B cell (primary cell): ENCODE measurements around the gene CDC42BPB. TPM values are rescaled to one million over a fixed set of nuclear protein-coding genes. Genes with fewer than 3 reads are reported as not detected.

Source experiments
- ATAC-seq: fragments of 200-7000 bp; cut with Tn5 transposase; one replicate; pipeline ENCODE4 v1.10.0; 2021; ENCODE audit warnings: low read depth, mild to moderate bottlenecking, moderate number of reproducible peaks, moderate library complexity
- CTCF ChIA-PET: fragments of 350-600 bp; sonication (Branson Sonifier 250); formaldehyde crosslinking; loops from one replicate; lab custom pipeline; 2021; ENCODE audit warnings: antibody characterized with exemption, inconsistent platforms; lab: Charles Lee
- POLR2A ChIA-PET: fragments of 350-600 bp; sonication (Branson Sonifier 250); formaldehyde crosslinking; loops from one replicate; lab custom pipeline; 2021; ENCODE audit warnings: antibody characterized with exemption; lab: Charles Lee
- DNase-seq: peaks from one replicate; pipeline ENCODE4 v3.0.0; 2013
- H2AFZ ChIP-seq: 2 replicates; pipeline ENCODE4 v1.6.1; 2012; ENCODE audit warnings: mild to moderate bottlenecking, low read depth, low read length; ENCODE audit not compliant: insufficient read depth, poor library complexity, severe bottlenecking
- H3K27ac ChIP-seq, 2 donors: 1 replicate in 1 of 2; 2 replicates in 1 of 2; pipeline ENCODE4 v1.5.1; 2012 to 2013; ENCODE audit warnings: low read length in 2 of 2, mild to moderate bottlenecking in 2 of 2, moderate library complexity in 1 of 2
- H3K27me3 ChIP-seq, 4 experiments: fragments of 200-600 bp in 1 of 4; sonication (generic) in 1 of 4; replicated peaks in 1 of 4; 1 replicate in 2 of 4; 2 replicates in 2 of 4; pipeline versions ENCODE4 v1.6.1 to v1.7.0; 2013 to 2016; ENCODE audit warnings: low read length in 3 of 4, mild to moderate bottlenecking in 2 of 4, mixed read lengths in 1 of 4, moderate library complexity in 1 of 4; ENCODE audit not compliant: insufficient read depth in 4 of 4, control insufficient read depth in 3 of 4; ENCODE audit errors: control extremely low read depth in 1 of 4
- H3K36me3 ChIP-seq, 2 experiments: replicated peaks in 1 of 2; 1 replicate in 1 of 2; 2 replicates in 1 of 2; pipeline versions ENCODE4 v1.6.1 to v1.7.1; 2013; ENCODE audit warnings: low read length in 1 of 2; ENCODE audit not compliant: insufficient read depth in 2 of 2, control insufficient read depth in 1 of 2; ENCODE audit errors: control extremely low read depth in 1 of 2, extremely low read depth in 1 of 2
- H3K4me1 ChIP-seq, 2 donors: fragments of 200-600 bp in 1 of 2; sonication (generic) in 1 of 2; 1 replicate in 1 of 2; 2 replicates in 1 of 2; pipeline versions ENCODE4 v1.5.1 to v1.6.1; 2013 to 2017; ENCODE audit warnings: low read length in 2 of 2; ENCODE audit not compliant: control insufficient read depth in 2 of 2, insufficient read depth in 2 of 2
- H3K4me2 ChIP-seq: replicated peaks from 2 replicates; pipeline ENCODE3; 2012; ENCODE audit warnings: mild to moderate bottlenecking, low read depth, low read length; ENCODE audit not compliant: poor library complexity, severe bottlenecking
- H3K4me3 ChIP-seq, 5 experiments: fragments of 200-600 bp in 1 of 5; sonication (generic) in 1 of 5; 1 replicate in 3 of 5; 2 replicates in 2 of 5; pipeline versions ENCODE4 v1.5.1 to v1.7.0; 2011 to 2016; ENCODE audit warnings: low read length in 4 of 5, mild to moderate bottlenecking in 4 of 5, low read depth in 2 of 5, control low read depth in 1 of 5, moderate library complexity in 1 of 5; ENCODE audit not compliant: insufficient read depth in 1 of 5; ENCODE audit errors: control extremely low read depth in 1 of 5, extremely low read depth in 1 of 5
- H3K79me2 ChIP-seq: fragments of 200-600 bp; sonication (generic); one replicate; pipeline ENCODE4 v1.6.0; 2016; ENCODE audit warnings: low read length; ENCODE audit not compliant: control insufficient read depth, insufficient read depth
- H3K9ac ChIP-seq: fragments of 200-600 bp; sonication (generic); 2 replicates; pipeline ENCODE4 v1.6.1; 2017; ENCODE audit warnings: mild to moderate bottlenecking, low read length, moderate library complexity
- H3K9me3 ChIP-seq, 3 donors: one replicate each; pipeline versions ENCODE4 v1.6.1 to v1.7.1; 2013; ENCODE audit warnings: low read length in 2 of 3; ENCODE audit not compliant: control insufficient read depth in 2 of 3, insufficient read depth in 1 of 3; ENCODE audit errors: control extremely low read depth in 1 of 3
- H4K20me1 ChIP-seq: 2 replicates; pipeline ENCODE4 v1.6.0; 2012; ENCODE audit warnings: mild to moderate bottlenecking, low read length; ENCODE audit not compliant: insufficient read depth, control insufficient read depth, poor library complexity, severe bottlenecking
- H3K27ac Mint-ChIP-seq: one replicate; pipeline ENCODE4 v1.8.0; 2021; ENCODE audit warnings: mixed read lengths
- H3K27me3 Mint-ChIP-seq: one replicate; pipeline ENCODE4 v1.8.0; 2021; ENCODE audit warnings: mixed read lengths
- H3K4me1 Mint-ChIP-seq: one replicate; pipeline ENCODE4 v1.8.0; 2021; ENCODE audit warnings: mixed read lengths
- H3K4me3 Mint-ChIP-seq: one replicate; pipeline ENCODE4 v1.8.0; 2021; ENCODE audit warnings: mixed read lengths
- H3K9me3 Mint-ChIP-seq: one replicate; pipeline ENCODE4 v1.8.0; 2022; ENCODE audit warnings: mixed read lengths; ENCODE audit not compliant: insufficient read depth
- EZH2 ChIP-seq: IDR thresholded peaks from 2 replicates; pipeline ENCODE4 v1.6.1; 2012; ENCODE audit warnings: borderline replicate concordance, low read depth, mild to moderate bottlenecking, moderate library complexity, low read length; ENCODE audit not compliant: insufficient read depth, poor library complexity, severe bottlenecking
- WGBS: methylation state at CpG from one replicate; pipeline ENCODE4 v1.1.5; 2013; ENCODE audit warnings: missing lambda C conversion rate; ENCODE audit not compliant: insufficient coverage; 5-methylcytosine and 5-hydroxymethylcytosine counted together
- intact Hi-C: fragments of 100-400 bp; cut with micrococcal nuclease; formaldehyde crosslinking; loops from one replicate; pipeline ENCODE4 v1.10.0; 2022
- polyA plus RNA-seq: library from polyadenylated mRNA; depleted of rRNA; stranded (reverse); fragments of >200 nt; gene quantifications from 2 replicates; pipeline ENCODE4 v1.2.3, GENCODE V29; 2012
- total RNA-seq, 2 donors: library from RNA; stranded (reverse); fragments of 120-200 nt in 1 of 2; gene quantifications; 1 replicate in 1 of 2; 2 replicates in 1 of 2; pipeline versions ENCODE4 v1.2.3 to v1.2.4, GENCODE V29; 2013 to 2022
- TF ChIP-seq, protein P1 (sequence below): fragments of 200-600 bp; IDR thresholded peaks from one replicate; pipeline ENCODE4 v1.8.0; 2022; ENCODE audit warnings: antibody characterized with exemption, mild to moderate bottlenecking

Gene CDC42BPB
- total and polyA plus RNA-seq, 2 donors (not counting 1 experiment from before 2014, with no cell fraction given): 23.9 to 52.5 TPM

DNA sequence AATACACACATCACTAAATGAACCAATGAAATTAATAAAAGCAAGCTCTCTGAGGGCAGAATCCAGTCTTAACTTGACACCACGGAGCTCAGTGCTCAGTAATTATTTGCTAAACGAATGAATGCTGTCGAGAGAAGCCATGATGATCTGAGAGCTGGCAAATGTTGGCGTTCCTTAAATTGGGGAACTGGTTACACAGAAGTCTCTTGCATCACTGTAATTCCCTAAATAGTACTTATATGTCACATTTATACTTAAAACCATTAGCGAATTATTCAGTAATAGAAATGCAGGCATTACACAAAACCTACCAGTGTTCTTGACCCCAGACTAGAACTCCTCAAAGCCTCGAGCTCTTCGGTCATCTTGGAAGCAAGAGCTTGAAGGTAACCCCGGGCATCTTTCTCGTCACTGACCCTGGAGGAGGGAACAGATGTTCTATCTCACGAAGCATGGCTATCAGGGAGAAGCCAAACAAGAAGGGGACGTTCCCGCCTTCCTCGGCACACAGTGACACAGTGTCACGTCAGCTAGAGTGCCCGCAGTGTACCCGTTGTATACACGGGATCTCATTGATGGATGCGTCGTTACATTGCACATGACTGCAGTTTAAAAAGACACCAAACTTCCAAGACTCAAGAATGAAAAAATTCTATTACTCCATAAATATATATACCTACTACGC is 91.2 kb downstream of the CDC42BPB start:
- H3K9me3 ChIP-seq: no peaks in the 10 kb centered on the region
- intact Hi-C loops: no loop called here
- ChIA-PET POLR2A (no interaction called here), CTCF (no interaction called here)
- no peak overlapping the region for H3K9ac ChIP-seq
- H4K20me1 ChIP-seq: no peaks in the 10 kb centered on the region
- no peak overlapping the region for H3K27ac Mint-ChIP-seq
- TF ChIP-seq, protein P1, sequence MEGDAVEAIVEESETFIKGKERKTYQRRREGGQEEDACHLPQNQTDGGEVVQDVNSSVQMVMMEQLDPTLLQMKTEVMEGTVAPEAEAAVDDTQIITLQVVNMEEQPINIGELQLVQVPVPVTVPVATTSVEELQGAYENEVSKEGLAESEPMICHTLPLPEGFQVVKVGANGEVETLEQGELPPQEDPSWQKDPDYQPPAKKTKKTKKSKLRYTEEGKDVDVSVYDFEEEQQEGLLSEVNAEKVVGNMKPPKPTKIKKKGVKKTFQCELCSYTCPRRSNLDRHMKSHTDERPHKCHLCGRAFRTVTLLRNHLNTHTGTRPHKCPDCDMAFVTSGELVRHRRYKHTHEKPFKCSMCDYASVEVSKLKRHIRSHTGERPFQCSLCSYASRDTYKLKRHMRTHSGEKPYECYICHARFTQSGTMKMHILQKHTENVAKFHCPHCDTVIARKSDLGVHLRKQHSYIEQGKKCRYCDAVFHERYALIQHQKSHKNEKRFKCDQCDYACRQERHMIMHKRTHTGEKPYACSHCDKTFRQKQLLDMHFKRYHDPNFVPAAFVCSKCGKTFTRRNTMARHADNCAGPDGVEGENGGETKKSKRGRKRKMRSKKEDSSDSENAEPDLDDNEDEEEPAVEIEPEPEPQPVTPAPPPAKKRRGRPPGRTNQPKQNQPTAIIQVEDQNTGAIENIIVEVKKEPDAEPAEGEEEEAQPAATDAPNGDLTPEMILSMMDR: no peak
- no peaks in the 10 kb centered on the region for H3K27me3 Mint-ChIP-seq
- no peaks in the 10 kb centered on the region for H3K27me3 ChIP-seq
- no peaks in the 10 kb centered on the region for H3K4me1 Mint-ChIP-seq
- H3K79me2 ChIP-seq: no peaks in the 10 kb centered on the region
- H3K36me3 ChIP-seq: peaks cover 0 to 59% of the 10 kb centered on the region in 2 experiments
- H3K9me3 Mint-ChIP-seq: no peaks in the 10 kb centered on the region
- no peak overlapping the region for H3K4me3 ChIP-seq
- H3K4me2 ChIP-seq: no peak overlapping the region
- no peak overlapping the region for H3K27ac ChIP-seq
- H3K4me3 Mint-ChIP-seq: no peak overlapping the region
- no peak for DNase-seq
- no peak overlapping the region for H2AFZ ChIP-seq
- ATAC-seq: no peak
- 96% methylated on average over 15 of the region's 20 CpGs for WGBS
- no peaks in the 10 kb centered on the region for H3K4me1 ChIP-seq

DNA sequence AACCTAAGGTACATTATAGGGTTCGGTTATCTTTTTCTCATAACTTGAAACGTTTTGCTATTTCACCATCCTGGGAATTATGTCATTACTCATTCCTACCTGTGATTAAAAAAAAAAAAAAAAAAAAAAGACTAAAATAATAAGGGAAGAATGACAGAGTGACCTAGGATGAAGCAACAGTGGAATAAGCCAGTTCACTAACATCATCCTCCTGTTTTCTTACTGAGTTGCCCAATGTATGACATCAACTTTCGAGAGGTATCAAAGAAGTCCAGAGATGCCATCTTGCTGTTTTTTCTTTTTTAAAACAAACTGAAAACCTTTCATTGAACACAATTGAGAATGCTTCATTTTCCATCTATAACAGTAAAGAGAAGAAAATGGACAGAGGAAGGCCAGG is 92.1 kb downstream of the CDC42BPB start:
- TF ChIP-seq, protein P1: no peak
- TF ChIP-seq EZH2: no peak
- Histone ChIP-seq H3K79me2 (no peaks in the 10 kb centered on the region), H3K4me2 (no peak overlapping the region), H3K4me1 (no peaks in the 10 kb centered on the region), H3K4me3 (no peak overlapping the region), H2AFZ (no peak overlapping the region), H3K9me3 (no peaks in the 10 kb centered on the region), H3K36me3 (peaks cover 0 to 54% of the 10 kb centered on the region in 2 experiments), H3K27me3 (no peaks in the 10 kb centered on the region), H4K20me1 (no peaks in the 10 kb centered on the region), H3K27ac (no peak overlapping the region), H3K9ac (no peak overlapping the region)
- Mint-ChIP-seq H3K27ac (no peak overlapping the region), H3K9me3 (no peaks in the 10 kb centered on the region), H3K27me3 (no peaks in the 10 kb centered on the region), H3K4me3 (no peak overlapping the region), H3K4me1 (no peaks in the 10 kb centered on the region)
- no CpG with 5 or more reads among the region's 3 CpGs for WGBS
- DNase-seq (no peak), ATAC-seq (no peak)
- CTCF ChIA-PET: no interaction called here
- POLR2A ChIA-PET: no interaction called here
- intact Hi-C loops: no loop called here
